Trophoblast cell (in vitro differentiated cells and primary cell): ENCODE results near the gene LRP1B.
"Not testable (repeated sequence)": the region's sequence is repeated elsewhere in the genome, so short reads cannot be mapped to it uniquely, and the experiment has no call there.

Experiments
- DNase-seq, 2 donors: peaks; one replicate each; pipeline ENCODE4 v3.0.0-alpha.2; 2016
- H2AFZ ChIP-seq: 2 replicates; pipeline ENCODE4 v1.6.1; 2013; ENCODE audit warnings: low read length, moderate library complexity, mild to moderate bottlenecking; ENCODE audit not compliant: insufficient read depth, poor library complexity
- H2AK5ac ChIP-seq: 2 replicates; pipeline ENCODE4 v1.6.1; 2013; ENCODE audit warnings: mild to moderate bottlenecking, low read length
- H2BK120ac ChIP-seq: 2 replicates; pipeline ENCODE4 v1.6.1; 2013; ENCODE audit warnings: low read length, mild to moderate bottlenecking, moderate library complexity; ENCODE audit not compliant: insufficient read depth, poor library complexity
- H2BK12ac ChIP-seq: 2 replicates; pipeline ENCODE4 v1.6.1; 2013; ENCODE audit warnings: mild to moderate bottlenecking, low read length, moderate library complexity
- H2BK5ac ChIP-seq: 2 replicates; pipeline ENCODE4 v1.6.1; 2013; ENCODE audit warnings: low read length, low read depth, moderate library complexity, mild to moderate bottlenecking; ENCODE audit not compliant: poor library complexity
- H3K14ac ChIP-seq: 2 replicates; pipeline ENCODE4 v1.6.1; 2013; ENCODE audit warnings: mild to moderate bottlenecking, low read length
- H3K18ac ChIP-seq: 2 replicates; pipeline ENCODE4 v1.6.1; 2013; ENCODE audit warnings: mild to moderate bottlenecking, low read length
- H3K23ac ChIP-seq: 2 replicates; pipeline ENCODE4 v1.6.1; 2013; ENCODE audit warnings: low read length
- H3K27ac ChIP-seq: 2 replicates; pipeline ENCODE4 v1.5.1; 2013; ENCODE audit warnings: low read depth, mild to moderate bottlenecking, inconsistent platforms, low read length, moderate library complexity
- H3K27me3 ChIP-seq: 2 replicates; pipeline ENCODE4 v1.6.1; 2013; ENCODE audit warnings: inconsistent platforms, mild to moderate bottlenecking, low read length, moderate library complexity; ENCODE audit not compliant: insufficient read depth
- H3K36me3 ChIP-seq, 2 experiments: 1 replicate in 1 of 2; 2 replicates in 1 of 2; pipeline ENCODE4 v1.6.1; 2013; ENCODE audit warnings: low read length in 2 of 2, mild to moderate bottlenecking in 2 of 2, moderate library complexity in 1 of 2; ENCODE audit not compliant: insufficient read depth in 2 of 2, control insufficient read depth in 1 of 2
- H3K4ac ChIP-seq: 2 replicates; pipeline ENCODE4 v1.6.1; 2013; ENCODE audit warnings: low read depth, mild to moderate bottlenecking, low read length, moderate library complexity
- H3K4me1 ChIP-seq, 2 experiments: 1 replicate in 1 of 2; 2 replicates in 1 of 2; pipeline ENCODE4 v1.6.1; 2013; ENCODE audit warnings: low read length in 2 of 2, mild to moderate bottlenecking in 2 of 2, moderate library complexity in 1 of 2; ENCODE audit not compliant: insufficient read depth in 2 of 2, control insufficient read depth in 1 of 2
- H3K4me2 ChIP-seq: 2 replicates; pipeline ENCODE4 v1.6.1; 2013; ENCODE audit warnings: inconsistent platforms, mild to moderate bottlenecking, low read length, moderate library complexity
- H3K4me3 ChIP-seq: 2 replicates; pipeline ENCODE4 v1.5.1; 2013; ENCODE audit warnings: mild to moderate bottlenecking, low read depth, low read length, inconsistent platforms
- H3K79me1 ChIP-seq: one replicate; pipeline ENCODE4 v1.6.1; 2013; ENCODE audit warnings: low read length
- H3K79me2 ChIP-seq: 2 replicates; pipeline ENCODE4 v1.6.1; 2013; ENCODE audit warnings: low read length, mild to moderate bottlenecking; ENCODE audit not compliant: control insufficient read depth, insufficient read depth, poor library complexity
- H3K9ac ChIP-seq: 2 replicates; pipeline ENCODE4 v1.6.1; 2013; ENCODE audit warnings: mild to moderate bottlenecking, low read length
- H3K9me3 ChIP-seq: 2 replicates; pipeline ENCODE4 v1.6.1; 2013; ENCODE audit warnings: low read depth, mild to moderate bottlenecking, control low read depth, inconsistent platforms, low read length; ENCODE audit not compliant: insufficient read depth
- H4K12ac ChIP-seq: 2 replicates; pipeline ENCODE4 v1.6.1; 2013; ENCODE audit warnings: low read depth, mild to moderate bottlenecking, low read length, moderate library complexity
- H4K8ac ChIP-seq: 2 replicates; pipeline ENCODE4 v1.6.1; 2013; ENCODE audit warnings: low read depth, mild to moderate bottlenecking, low read length, moderate library complexity
- H4K91ac ChIP-seq: one replicate; pipeline ENCODE4 v1.6.1; 2013; ENCODE audit warnings: low read depth, mild to moderate bottlenecking, low read length, moderate library complexity
- WGBS: extraction: QIAGEN DNeasy Blood & Tissue Kit; methylation state at CpG from one replicate; pipeline ENCODE4 v1.1.7; 2013; ENCODE audit warnings: missing lambda C conversion rate; ENCODE audit not compliant: insufficient read length, insufficient coverage; ENCODE audit errors: extremely low coverage; 5-methylcytosine and 5-hydroxymethylcytosine counted together

The LRP1B gene

GRCh38 chr2:140348826-140349225, 1782.0 kb downstream of the LRP1B start:
- H3K4me2 ChIP-seq: no peak overlapping the region
- DNase-seq: no peak
- no peaks in the 10 kb centered on the region for H3K36me3 ChIP-seq
- H3K79me2 ChIP-seq: no peaks in the 10 kb centered on the region
- H3K18ac ChIP-seq: no peak overlapping the region
- no peak overlapping the region for H2AK5ac ChIP-seq
- no peaks in the 10 kb centered on the region for H3K79me1 ChIP-seq
- no peak overlapping the region for H4K8ac ChIP-seq
- no peaks in the 10 kb centered on the region for H3K4me1 ChIP-seq
- no peak overlapping the region for H4K91ac ChIP-seq
- WGBS: no CpG with 5 or more reads among the region's 4 CpGs
- H3K14ac ChIP-seq: no peak overlapping the region
- no peaks in the 10 kb centered on the region for H3K27me3 ChIP-seq
- H2BK12ac ChIP-seq: no peak overlapping the region
- H2AFZ ChIP-seq: no peak overlapping the region
- no peak overlapping the region for H2BK120ac ChIP-seq
- H2BK5ac ChIP-seq: no peak overlapping the region
- no peaks in the 10 kb centered on the region for H3K9me3 ChIP-seq
- no peak overlapping the region for H4K12ac ChIP-seq
- H3K9ac ChIP-seq: no peak overlapping the region
- H3K27ac ChIP-seq: no peak overlapping the region
- H3K4me3 ChIP-seq: no peak overlapping the region
- H3K23ac ChIP-seq: no peak overlapping the region
- no peak overlapping the region for H3K4ac ChIP-seq

DNA sequence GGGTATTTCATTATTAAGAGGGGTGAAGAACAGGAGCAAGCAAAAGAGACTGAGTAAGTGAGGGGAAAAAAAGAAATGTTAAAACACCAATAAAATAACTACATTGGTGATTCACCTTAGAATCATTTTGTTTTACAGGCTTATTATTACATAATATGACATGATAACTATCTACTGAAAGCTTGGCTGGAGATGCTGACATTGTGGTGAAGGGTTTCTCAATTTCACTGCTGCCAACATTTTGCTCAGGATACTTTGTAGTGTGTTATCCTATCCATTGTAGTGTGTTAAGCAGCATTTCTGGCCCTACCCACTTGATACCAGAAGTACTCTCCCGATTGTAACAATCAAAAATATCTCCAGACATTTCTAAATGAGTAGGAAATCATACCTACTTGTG, 1786.0 kb downstream of the LRP1B start:
- no peak overlapping the region for H2AK5ac ChIP-seq
- DNase-seq: no peak
- no CpG with 5 or more reads among the region's 1 CpG for WGBS
- H4K91ac ChIP-seq: no peak overlapping the region
- no peak overlapping the region for H3K18ac ChIP-seq
- H3K79me1 ChIP-seq: no peaks in the 10 kb centered on the region
- no peak overlapping the region for H3K23ac ChIP-seq
- no peak overlapping the region for H4K8ac ChIP-seq
- no peak overlapping the region for H3K14ac ChIP-seq
- no peak overlapping the region for H2BK120ac ChIP-seq
- H2AFZ ChIP-seq: no peak overlapping the region
- H3K4ac ChIP-seq: no peak overlapping the region
- H3K79me2 ChIP-seq: no peaks in the 10 kb centered on the region
- no peaks in the 10 kb centered on the region for H3K36me3 ChIP-seq
- H3K4me2 ChIP-seq: no peak overlapping the region
- no peak overlapping the region for H4K12ac ChIP-seq
- no peak overlapping the region for H3K9ac ChIP-seq
- no peak overlapping the region for H3K27ac ChIP-seq
- H2BK5ac ChIP-seq: no peak overlapping the region
- H3K27me3 ChIP-seq: no peaks in the 10 kb centered on the region
- no peaks in the 10 kb centered on the region for H3K9me3 ChIP-seq
- no peaks in the 10 kb centered on the region for H3K4me1 ChIP-seq
- H3K4me3 ChIP-seq: no peak overlapping the region
- no peak overlapping the region for H2BK12ac ChIP-seq

DNA sequence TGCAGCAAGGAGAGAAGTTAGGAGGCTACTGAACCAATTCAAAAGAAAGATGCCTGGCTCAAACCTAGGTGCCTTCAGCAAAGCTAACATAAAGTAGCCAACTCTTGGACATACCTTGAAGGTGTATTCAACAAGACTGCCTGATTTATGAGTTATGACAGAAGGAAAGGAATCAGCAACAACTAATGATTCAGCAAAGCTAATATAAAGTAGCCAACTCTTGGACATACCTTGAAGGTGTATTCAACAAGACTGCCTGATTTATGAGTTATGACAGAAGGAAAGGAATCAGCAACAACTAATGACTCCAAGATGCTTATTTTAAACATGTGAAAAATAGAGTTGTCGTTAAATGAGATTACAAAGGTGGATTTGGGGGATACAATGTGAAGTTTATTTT, 1786.5 kb downstream of the LRP1B start:
- H4K8ac ChIP-seq, DNase-seq, H2BK120ac ChIP-seq, H2AK5ac ChIP-seq, H3K4me1 ChIP-seq, H4K12ac ChIP-seq, H3K9ac ChIP-seq, H3K23ac ChIP-seq, H3K9me3 ChIP-seq, H3K79me2 ChIP-seq, H3K4me3 ChIP-seq, H3K27ac ChIP-seq, H3K27me3 ChIP-seq, H2BK5ac ChIP-seq, H3K14ac ChIP-seq, H4K91ac ChIP-seq, H3K18ac ChIP-seq, H3K4me2 ChIP-seq, H2AFZ ChIP-seq, H3K36me3 ChIP-seq, H3K4ac ChIP-seq, H2BK12ac ChIP-seq, H3K79me1 ChIP-seq: not testable (repeated sequence)
- WGBS: 100% methylated on average over 1 of the region's 1 CpG

DNA sequence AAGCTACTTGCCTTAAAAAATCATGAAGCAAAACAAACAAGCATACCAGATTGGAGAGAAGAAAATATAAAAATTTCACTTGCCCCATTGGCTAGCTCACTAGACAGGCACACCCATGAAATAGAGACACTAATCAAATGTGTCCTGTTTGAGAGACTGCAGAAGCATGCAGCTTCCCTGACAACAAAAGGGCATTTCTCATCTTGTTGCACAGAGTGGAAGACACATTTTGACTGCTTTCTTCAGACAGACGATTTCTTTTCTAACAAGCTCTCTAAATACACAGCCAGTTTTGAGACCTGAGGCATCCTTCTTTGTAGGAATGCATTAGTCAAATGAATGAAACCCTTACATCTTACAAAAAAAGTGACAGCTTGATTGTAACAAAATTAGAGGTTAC, 1792.0 kb downstream of the LRP1B start:
- H2BK120ac ChIP-seq: no peak overlapping the region
- H3K9ac ChIP-seq: no peak overlapping the region
- H4K12ac ChIP-seq: no peak overlapping the region
- no peak overlapping the region for H3K14ac ChIP-seq
- H2AFZ ChIP-seq: no peak overlapping the region
- H3K23ac ChIP-seq: no peak overlapping the region
- H3K36me3 ChIP-seq: no peaks in the 10 kb centered on the region
- DNase-seq: no peak
- H3K4ac ChIP-seq: no peak overlapping the region
- no peak overlapping the region for H2BK12ac ChIP-seq
- no peak overlapping the region for H4K91ac ChIP-seq
- H4K8ac ChIP-seq: no peak overlapping the region
- H3K18ac ChIP-seq: no peak overlapping the region
- H3K27me3 ChIP-seq: no peaks in the 10 kb centered on the region
- no CpG with 5 or more reads among the region's 1 CpG for WGBS
- no peak overlapping the region for H2AK5ac ChIP-seq
- no peaks in the 10 kb centered on the region for H3K4me1 ChIP-seq
- H3K4me2 ChIP-seq: no peak overlapping the region
- H3K9me3 ChIP-seq: no peaks in the 10 kb centered on the region
- H2BK5ac ChIP-seq: no peak overlapping the region
- no peak overlapping the region for H3K27ac ChIP-seq
- H3K4me3 ChIP-seq: no peak overlapping the region
- no peaks in the 10 kb centered on the region for H3K79me2 ChIP-seq
- H3K79me1 ChIP-seq: no peaks in the 10 kb centered on the region
